GM18511 (cell line): ENCODE measurements around the gene RNF157.
"Not testable (repeated sequence)": the region's sequence is repeated elsewhere in the genome, so short reads cannot be mapped to it uniquely, and the experiment has no call there.

Experiments used
- ATAC-seq: cut with Tn5 transposase; IDR thresholded peaks from one replicate; pipeline ENCODE4 v1.9.1; 2021; ENCODE audit warnings: mild to moderate bottlenecking, moderate library complexity; ENCODE audit not compliant: unreplicated experiment

The RNF157 gene

GRCh38 chr17:76255801-76256429, 15.6 kb upstream of the RNF157 start:
- ATAC-seq, result no peak

- ATAC-seq, result no peak
These were observed 14.0 kb upstream of the RNF157 start for GRCh38 chr17:76254275-76254674.

GRCh38 chr17:76253841-76254240, 13.5 kb upstream of the RNF157 start:
- ATAC-seq, result no peak

GRCh38 chr17:76252967-76253766, 12.9 kb upstream of the RNF157 start:
- not testable (repeated sequence) for ATAC-seq

GRCh38 chr17:76252040-76252954, 12.0 kb upstream of the RNF157 start:
- no peak for ATAC-seq

GRCh38 chr17:76251478-76252039, 11.3 kb upstream of the RNF157 start:
- no peak for ATAC-seq

GRCh38 chr17:76250141-76250540, 9.8 kb upstream of the RNF157 start:
- ATAC-seq, result no peak

- ATAC-seq, result no peak
These were observed 7.9 kb upstream of the RNF157 start for GRCh38 chr17:76248013-76248782.

GRCh38 chr17:76247304-76247703, 7.0 kb upstream of the RNF157 start:
- ATAC-seq, result no peak

- ATAC-seq, result peak; percentile 97
These were observed 6.1 kb upstream of the RNF157 start for GRCh38 chr17:76246080-76247066.

- not testable (repeated sequence) for ATAC-seq
These were observed 4.4 kb upstream of the RNF157 start for GRCh38 chr17:76244721-76245120.

- ATAC-seq, result no peak
These were observed 3.8 kb upstream of the RNF157 start for GRCh38 chr17:76243826-76244679.

GRCh38 chr17:76241691-76242255, 1.5 kb upstream of the RNF157 start:
- no peak for ATAC-seq

- peak; percentile 6 for ATAC-seq
These were observed 878 bp upstream of the RNF157 start for GRCh38 chr17:76241204-76241538.

- ATAC-seq, result peak; percentile 20
These were observed 587 bp downstream of the RNF157 start for GRCh38 chr17:76239538-76240274.

- no peak for ATAC-seq
These were observed 1.3 kb downstream of the RNF157 start for GRCh38 chr17:76238847-76239537.

GRCh38 chr17:76237859-76238313, 2.4 kb downstream of the RNF157 start:
- ATAC-seq, result no peak
